CD4-positive, alpha-beta T cell treated with Interleukin-10 for 1 hour (primary cell): ENCODE data around the gene LRRFIP1.
"Not testable (repeated sequence)": the region's sequence is repeated elsewhere in the genome, so short reads cannot be mapped to it uniquely, and the experiment has no call there.

ENCODE experiments used
- DNase-seq: peaks from one replicate; pipeline ENCODE4 v3.0.0-alpha.2; 2020

LRRFIP1 gene

GRCh38 chr2:237754182-237754581, 126.8 kb downstream of the LRRFIP1 start:
- no peak for DNase-seq

DNA sequence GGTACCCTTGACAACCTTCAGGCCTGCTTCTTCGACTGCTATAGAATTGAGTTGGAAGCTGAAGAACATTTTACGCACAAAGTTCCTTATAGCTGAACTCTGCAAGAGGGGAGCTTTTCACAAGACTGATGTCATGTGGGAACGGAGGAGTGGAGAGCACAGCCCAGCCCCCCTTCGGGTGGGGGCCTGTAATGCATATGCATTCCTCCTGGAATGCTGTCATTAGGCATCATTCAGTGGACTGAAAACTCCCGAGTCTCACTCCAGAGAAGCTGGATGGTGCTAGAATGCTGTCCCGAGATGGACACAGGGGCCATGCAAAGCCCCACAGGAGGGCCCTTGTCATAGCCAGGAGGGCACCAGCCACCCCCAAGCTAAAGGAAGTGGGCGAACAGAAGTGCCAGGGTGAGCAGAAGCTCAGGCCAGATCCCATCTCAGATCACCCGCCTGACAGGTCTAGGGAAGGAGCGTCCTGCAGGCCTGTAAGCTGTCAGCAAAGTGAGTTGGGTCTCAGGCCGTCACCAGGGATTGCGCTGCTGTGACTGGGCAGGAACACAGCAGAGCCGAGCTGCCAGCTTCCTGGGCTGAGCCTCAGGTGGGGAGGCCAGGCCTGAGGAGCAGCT, 127.3 kb downstream of the LRRFIP1 start:
- no peak for DNase-seq

GRCh38 chr2:237757616-237758015, 130.2 kb downstream of the LRRFIP1 start:
- no peak for DNase-seq

- DNase-seq, result no peak
Observed at GRCh38 chr2:237758185-237758584, 130.8 kb downstream of the LRRFIP1 start.

DNA sequence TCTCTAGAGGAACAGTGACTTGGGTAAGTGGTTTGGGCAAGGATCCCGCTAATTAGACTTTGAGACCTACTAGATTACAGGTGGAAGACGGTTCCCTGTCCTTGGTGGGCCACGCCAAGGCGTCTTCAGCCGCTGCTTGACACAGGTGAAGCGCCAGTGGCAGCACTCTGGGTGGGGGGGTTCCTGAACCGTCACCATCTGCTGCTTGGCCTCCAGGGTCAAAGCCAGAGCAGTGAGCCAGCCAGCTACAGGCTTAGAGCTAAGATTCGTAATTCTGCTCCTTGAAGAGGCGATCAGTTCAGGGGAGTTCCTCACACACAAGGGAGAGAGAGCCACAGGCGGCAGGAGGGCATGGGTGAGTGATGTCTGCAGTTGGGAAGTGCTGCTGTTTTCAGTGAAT, 131.8 kb downstream of the LRRFIP1 start:
- no peak for DNase-seq

DNA sequence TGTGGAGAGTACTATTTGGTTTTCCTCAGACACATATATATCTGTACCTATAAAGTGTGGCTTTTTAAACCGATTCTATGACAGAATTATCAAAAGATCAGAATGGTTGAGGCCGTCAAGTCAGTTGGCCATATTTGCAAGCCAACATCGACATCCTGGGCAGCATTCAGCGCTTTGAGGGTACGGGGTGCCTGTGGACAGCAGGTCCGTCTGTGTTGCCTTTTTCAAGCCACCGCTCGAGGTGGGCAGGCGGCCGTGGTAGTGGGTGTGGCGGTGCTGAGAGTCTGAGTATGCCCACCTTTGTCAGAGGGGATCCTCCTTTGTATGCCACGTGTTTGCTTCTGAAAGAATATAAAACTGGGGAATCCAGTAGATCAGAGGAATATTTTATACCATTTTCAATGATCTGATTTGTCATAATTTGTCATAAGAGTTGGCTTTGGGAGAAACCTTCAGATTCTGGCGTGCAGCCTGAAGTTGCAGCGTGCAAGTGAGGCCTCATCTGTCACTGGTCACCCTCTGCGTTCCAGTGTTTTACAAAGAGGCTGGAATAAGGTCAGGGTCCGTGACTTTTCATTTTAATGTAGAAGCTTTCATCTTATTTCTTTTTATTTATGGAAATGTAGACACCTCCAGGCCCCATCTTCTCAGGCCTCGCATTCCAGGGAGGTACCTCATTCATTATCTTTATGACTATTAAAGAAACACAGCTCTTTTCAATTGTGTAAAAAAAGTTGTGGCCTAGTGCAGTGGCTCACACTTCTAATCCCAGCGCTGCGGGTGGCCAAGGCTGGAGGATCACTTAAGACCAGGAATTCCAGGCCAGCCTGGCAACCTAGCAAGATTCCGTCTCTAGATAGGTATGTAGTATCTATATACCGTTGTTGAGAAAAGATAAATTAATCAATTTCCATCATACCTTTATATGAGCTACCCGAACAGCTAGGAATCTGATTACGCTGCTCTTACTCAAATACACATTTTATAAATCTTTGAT, 133.4 kb downstream of the LRRFIP1 start:
- DNase-seq, result no peak

GRCh38 chr2:237762291-237763182, 135.2 kb downstream of the LRRFIP1 start:
- not testable (repeated sequence) for DNase-seq

- no peak for DNase-seq
Observed at GRCh38 chr2:237763812-237764211, 136.4 kb downstream of the LRRFIP1 start.

DNA sequence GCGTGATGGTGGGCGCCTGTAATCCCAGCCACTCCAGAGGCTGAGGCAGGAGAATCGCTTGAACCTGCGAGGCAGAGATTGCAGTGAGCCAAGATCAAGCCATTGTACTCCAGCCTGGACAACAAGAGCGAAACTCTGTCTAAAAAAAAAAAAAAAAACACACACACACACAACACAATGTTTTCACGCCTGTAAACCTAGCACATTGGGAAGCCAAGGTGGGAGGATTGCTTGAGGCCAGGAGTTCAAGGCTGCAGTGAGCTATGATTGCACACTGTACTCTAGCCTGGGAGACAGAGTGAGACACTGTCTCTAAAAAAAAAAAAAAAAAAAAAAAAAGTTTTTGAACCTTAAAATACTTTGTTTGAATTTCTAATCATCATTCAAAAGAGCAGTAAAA, 137.7 kb downstream of the LRRFIP1 start:
- DNase-seq, result not testable (repeated sequence)

GRCh38 chr2:237765875-237766274, 138.5 kb downstream of the LRRFIP1 start:
- DNase-seq, result no peak

GRCh38 chr2:237766340-237766739, 139.0 kb downstream of the LRRFIP1 start:
- no peak for DNase-seq

DNA sequence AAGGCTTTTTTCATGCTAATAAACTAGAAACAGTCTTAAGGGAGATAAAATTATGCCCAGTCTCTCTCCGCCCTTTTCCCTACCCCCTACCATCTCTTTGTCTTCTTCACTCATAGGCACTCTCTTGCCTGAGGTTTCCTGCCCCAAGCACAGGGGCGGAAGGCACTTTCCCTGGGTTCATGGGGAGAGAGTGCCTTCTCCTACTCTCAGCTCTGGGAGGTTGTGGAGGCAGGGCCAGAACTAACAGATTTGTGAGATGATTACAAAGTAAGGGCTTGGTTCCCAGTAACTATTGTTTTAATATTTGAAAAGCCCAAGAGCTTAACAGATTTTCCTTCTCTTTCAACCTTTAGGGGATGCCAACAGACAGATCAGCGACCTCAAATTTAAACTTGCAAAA, 145.1 kb downstream of the LRRFIP1 start:
- DNase-seq, result no peak

GRCh38 chr2:237773826-237774225, 146.4 kb downstream of the LRRFIP1 start:
- DNase-seq, result no peak

DNA sequence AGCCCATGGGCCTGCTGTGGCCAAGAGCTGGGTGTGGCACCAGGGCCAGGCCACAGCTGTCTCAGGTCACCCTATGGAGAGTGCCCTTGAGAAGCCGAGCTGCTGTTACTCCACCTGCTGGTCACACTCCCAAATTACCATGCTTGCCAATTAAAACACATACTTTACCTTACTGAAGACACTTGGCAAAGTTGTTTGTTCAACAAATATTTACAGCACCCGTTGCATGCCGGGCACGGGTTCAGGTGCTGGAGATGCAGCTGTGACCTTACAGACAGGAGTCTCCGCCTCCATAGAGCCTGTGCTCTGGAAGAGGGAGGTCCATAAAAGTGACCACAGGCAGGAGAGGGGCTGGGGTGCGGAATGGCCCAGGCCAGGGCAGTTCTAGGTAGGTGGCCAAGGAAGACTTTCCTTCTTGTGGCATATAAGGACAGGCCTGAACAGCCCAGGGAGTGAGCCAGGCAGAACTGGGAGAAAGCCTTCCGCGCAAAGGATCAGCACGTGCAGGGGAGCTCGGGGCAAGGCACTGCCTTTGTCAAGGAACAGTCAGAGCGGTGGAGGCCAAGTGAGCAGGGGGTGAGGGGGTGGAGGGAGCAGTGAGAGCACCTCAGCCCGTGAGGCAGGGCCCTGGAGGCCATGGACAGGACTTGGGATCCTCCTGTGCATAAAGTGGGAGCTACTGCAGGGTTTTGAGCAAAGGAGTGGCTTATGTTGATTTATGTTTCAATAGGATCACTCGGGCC, 147.6 kb downstream of the LRRFIP1 start:
- DNase-seq, result peak; percentile 42

- no peak for DNase-seq
Observed at GRCh38 chr2:237779521-237779920, 152.1 kb downstream of the LRRFIP1 start.

GRCh38 chr2:237782181-237782580, 154.8 kb downstream of the LRRFIP1 start:
- no peak for DNase-seq

- not testable (repeated sequence) for DNase-seq
Observed at GRCh38 chr2:237783678-237784077, 156.3 kb downstream of the LRRFIP1 start.

GRCh38 chr2:237786936-237787335, 159.5 kb downstream of the LRRFIP1 start:
- DNase-seq, result no peak

DNA sequence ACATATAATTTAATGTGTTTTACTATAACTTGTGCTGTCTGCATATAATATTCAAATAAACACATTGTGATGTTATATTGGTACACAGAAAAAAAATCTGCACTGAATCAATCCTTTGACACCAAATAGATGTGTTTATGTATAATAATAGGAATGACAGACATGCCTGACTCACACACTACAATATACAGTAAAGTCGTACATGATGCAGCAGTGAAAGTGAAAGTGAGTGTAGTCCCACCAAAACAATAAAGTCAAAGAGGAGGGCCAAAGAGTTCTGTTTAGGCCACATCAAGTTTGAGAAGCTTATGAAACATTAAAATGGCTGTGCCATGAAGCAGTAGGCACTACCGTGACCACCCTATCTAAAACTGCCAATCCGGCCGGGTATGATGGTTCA, 163.0 kb downstream of the LRRFIP1 start:
- no peak for DNase-seq

- no peak for DNase-seq
Observed at GRCh38 chr2:237791977-237792727, 164.8 kb downstream of the LRRFIP1 start.

GRCh38 chr2:237797253-237797652, 169.9 kb downstream of the LRRFIP1 start:
- DNase-seq, result no peak
